NCI-H226 (cell line): ENCODE measurements around the gene ADGB.

Experiments
- DNase-seq: peaks from one replicate; pipeline ENCODE4 v3.0.0-alpha.2; 2015

The ADGB gene

DNA sequence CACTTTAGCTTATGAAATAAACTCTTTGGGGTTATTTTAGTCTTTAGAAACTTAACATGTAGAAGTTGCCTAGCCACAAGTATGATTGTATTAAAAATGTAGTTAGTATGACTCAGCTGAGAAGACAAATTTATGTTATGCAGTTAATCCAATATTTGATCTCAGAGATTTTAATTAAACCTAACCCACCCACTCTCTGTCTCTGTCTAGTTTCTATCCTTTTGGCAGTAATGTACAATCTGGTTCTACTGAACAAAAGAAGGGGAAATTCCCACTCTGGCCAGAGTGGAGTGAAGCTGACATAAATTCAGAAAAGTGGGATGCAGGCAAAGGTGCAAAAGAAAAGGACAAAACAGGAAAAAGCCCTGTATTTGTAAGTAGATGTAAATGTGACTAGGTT, 36.4 kb downstream of the ADGB start:
- DNase-seq: no peak

DNA sequence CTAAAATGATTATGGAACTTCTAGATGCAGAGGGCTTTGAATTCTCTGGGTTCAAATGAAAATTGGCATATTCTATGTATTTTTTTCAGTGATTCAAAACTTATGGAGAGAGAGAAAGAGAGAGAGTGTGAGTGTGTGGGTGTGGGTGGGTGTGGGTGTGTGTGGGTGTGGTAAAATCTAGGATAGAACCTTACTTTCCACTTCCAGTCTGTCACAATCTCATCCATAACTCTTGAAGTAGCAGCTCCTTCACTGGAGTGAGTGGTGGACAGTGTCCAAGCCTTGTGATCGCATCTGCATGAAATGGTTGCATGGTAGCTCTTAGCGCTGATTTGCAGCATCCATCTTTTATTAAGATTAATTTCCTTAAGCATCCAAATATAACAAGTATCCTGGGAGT, 37.7 kb downstream of the ADGB start:
- DNase-seq: no peak

GRCh38 chr6:146642921-146643320, 44.1 kb downstream of the ADGB start:
- no peak for DNase-seq

- no peak for DNase-seq
These were observed 52.2 kb downstream of the ADGB start for GRCh38 chr6:146650799-146651481.

GRCh38 chr6:146651482-146651863, 52.7 kb downstream of the ADGB start:
- DNase-seq: no peak

- no peak for DNase-seq
These were observed 58.7 kb downstream of the ADGB start for GRCh38 chr6:146657432-146657831.

- DNase-seq: no peak
These were observed 66.1 kb downstream of the ADGB start for GRCh38 chr6:146664871-146665360.

DNA sequence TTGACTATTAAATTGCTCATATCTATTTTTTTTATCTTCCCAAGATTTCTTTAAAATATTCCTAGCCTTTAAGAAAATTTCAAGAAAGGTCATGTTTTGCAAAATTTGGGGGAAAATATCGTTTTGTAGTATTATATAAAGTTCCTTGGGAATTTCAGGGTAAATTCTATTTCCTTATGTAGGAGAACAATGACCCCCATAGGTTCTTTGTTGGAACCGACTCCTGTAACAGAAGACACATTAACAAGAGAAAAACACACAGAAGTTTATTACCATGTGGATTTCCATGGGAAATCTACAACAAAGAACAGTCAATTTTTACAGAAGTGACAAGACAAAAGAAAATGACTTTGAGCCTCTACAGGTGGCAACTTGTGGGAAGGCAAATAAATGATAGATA, 68.1 kb downstream of the ADGB start:
- no peak for DNase-seq

- DNase-seq: peak; percentile 8
These were observed 71.4 kb downstream of the ADGB start for GRCh38 chr6:146670161-146670560.

DNA sequence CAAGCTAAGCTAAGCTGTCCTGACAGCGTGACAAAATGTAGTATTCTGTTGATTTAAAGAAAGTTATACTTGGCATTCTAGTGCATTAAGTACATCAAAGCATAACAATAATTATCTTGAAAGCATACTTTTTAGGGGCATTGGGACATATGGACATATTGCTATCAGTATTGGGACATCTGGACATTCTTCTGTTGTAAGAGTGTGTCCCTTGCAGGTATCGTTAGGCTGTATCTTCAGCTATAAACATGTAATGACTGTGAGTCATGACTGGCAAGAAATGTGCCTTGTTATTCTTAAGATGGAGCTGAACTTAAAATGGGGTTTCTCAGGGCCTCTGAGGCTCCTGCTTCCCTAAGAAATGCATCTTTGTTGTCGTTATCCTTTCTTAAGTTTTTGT, 74.3 kb downstream of the ADGB start:
- no peak for DNase-seq

- no peak for DNase-seq
These were observed 80.6 kb downstream of the ADGB start for GRCh38 chr6:146679386-146679785.

DNA sequence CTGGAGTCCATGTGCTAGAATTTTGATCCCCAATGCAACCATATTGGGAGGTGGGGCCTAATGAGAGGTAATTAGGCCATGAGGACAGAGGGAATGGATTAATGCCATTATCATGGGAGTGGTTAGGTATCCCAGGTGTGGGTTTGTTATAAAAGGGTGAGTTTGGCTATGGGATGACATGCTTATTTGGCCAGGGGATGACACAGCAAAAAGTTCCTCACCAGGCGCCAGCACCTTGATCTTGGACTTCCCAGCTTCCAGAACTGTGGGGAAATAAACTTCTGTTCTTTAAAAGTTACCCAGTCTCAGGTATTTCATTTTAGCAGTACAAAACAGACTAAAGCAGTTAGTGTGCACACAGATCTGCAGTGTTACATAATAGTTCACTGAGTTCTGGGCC, 84.1 kb downstream of the ADGB start:
- no peak for DNase-seq

GRCh38 chr6:146689806-146690205, 91.0 kb downstream of the ADGB start:
- DNase-seq: no peak

DNA sequence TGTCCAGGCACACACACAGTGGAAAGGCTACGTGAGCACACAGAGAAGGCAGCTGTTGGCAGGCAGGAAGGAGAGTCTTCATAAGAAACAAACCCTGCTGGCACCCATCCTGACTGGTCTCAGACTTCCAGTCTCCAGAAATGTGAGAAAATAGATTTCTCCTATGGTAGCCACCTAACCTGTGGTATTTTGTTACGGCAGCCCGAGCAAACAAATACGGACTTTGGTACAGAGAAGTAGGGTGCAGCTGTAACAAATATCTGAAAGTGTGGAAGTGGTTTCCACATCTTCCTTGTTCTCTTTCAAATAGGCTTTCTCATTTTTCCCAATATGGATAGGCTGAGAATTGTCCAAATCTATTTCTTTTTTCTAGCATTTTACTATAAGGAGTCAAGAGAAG, 94.6 kb downstream of the ADGB start:
- no peak for DNase-seq

GRCh38 chr6:146697921-146698320, 99.1 kb downstream of the ADGB start:
- no peak for DNase-seq

- peak; percentile 57 for DNase-seq
These were observed 101.4 kb downstream of the ADGB start for GRCh38 chr6:146700078-146700686.

DNA sequence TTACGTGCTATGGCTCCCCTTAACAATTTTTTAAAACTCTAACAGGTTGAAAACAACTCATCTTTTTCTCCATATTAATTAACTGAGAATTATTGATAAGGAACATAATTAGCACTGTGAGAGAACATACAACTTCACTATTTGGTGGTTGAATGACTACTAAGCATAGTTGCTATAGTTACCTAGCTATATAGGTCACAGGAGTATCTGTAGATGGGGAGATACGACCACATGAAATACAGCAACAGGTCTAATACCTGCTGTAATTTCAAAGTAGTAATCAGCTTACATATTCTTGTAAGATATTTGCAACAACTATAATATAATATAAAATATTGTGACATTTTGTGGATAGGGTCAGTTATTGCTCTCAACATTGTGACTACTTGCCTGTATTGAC, 102.9 kb downstream of the ADGB start:
- DNase-seq: no peak

GRCh38 chr6:146709036-146709622, 110.4 kb downstream of the ADGB start:
- DNase-seq: no peak

DNA sequence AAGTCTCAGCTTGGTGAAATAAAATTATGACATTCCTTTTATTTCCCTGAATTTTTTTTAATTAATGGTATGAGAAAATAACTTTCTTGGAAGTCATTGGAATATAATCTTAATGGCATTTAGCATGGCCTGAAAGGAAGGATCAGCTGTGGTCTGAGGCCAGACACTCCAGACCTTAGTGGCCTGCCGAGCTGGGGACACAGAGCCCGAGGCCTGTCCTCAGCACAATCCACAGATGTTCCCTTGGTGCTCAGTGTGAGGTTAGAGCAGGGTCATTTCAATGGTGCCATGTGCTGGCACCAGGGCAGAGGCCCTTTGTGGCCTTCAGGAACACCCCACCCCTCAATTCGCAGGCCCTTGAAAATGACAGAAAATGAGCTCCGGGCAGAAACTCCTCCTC, 120.6 kb downstream of the ADGB start:
- DNase-seq: no peak

DNA sequence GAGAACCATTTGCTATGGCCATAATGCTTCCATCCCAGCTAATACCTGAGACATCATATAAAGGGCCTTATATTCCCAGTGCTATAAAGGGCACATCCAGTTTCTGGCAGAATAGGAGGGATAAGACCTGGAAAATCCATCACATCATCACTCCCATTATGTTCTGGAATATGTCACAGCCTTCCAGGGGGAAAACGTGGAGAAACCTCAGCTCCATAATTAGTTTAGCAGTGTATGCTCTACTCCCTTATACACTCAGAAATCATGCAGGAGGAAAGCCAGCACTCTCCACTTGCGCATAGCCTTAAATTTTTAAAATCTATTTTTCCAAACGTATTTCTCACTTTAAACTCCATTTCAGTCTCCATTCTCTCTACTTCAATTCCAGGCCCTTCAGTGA, 140.9 kb downstream of the ADGB start:
- DNase-seq: no peak

GRCh38 chr6:146741609-146742008, 142.8 kb downstream of the ADGB start:
- peak; percentile 20 for DNase-seq

DNA sequence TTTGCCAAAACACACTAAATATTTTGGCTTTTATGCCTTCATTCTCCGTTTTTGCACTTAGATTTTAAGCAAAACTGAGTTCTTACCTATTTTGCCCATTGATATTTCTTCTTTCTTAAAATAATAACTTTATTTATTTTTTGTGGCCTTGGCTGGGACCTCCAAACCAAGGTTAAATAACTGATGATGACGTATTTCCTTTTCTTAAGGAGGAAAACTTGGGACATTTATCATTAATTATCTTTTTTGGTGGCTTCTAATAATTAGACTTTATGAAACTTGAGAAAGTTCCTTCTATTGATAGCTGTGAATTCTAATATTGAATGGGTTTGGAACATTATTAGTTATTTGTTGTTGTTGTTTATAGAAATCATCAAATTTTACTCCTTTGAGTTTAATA, 154.5 kb downstream of the ADGB start:
- DNase-seq: no peak

GRCh38 chr6:146767632-146768031, 168.9 kb downstream of the ADGB start:
- no peak for DNase-seq

DNA sequence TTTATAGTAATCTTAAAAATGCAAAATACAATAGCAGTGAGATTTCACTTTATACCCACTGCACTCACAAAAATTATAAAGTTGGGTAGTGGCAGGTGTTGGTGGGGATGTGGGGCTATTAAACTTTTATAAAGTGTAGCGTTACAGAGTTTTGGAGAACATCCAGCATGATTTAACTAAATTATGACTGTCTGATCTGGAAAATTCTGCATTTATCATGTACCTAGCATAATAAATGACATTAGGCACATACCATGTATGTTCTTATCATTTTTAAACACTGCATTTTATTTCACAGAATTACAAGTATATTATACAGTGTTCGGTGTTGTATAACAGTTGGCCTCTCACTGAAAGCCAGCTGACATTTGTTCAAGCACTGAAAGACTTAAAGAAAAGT, 169.9 kb downstream of the ADGB start:
- DNase-seq: no peak
